Stimulated activated CD4-positive, alpha-beta T cell treated with anti-CD3 and anti-CD28 coated beads, Interleukin-2, amount 100 ng/mL, for 24 hours (primary cell): ENCODE measurements around the gene ME2.
"Not testable (repeated sequence)": the region's sequence is repeated elsewhere in the genome, so short reads cannot be mapped to it uniquely, and the experiment has no call there.

Experiments used
- DNase-seq, 2 donors: peaks; one replicate each; pipeline ENCODE4 v3.0.0-alpha.2; 2020

The ME2 gene

GRCh38 chr18:50862401-50862800, 16.5 kb upstream of the ME2 start:
- DNase-seq: no peak

DNA sequence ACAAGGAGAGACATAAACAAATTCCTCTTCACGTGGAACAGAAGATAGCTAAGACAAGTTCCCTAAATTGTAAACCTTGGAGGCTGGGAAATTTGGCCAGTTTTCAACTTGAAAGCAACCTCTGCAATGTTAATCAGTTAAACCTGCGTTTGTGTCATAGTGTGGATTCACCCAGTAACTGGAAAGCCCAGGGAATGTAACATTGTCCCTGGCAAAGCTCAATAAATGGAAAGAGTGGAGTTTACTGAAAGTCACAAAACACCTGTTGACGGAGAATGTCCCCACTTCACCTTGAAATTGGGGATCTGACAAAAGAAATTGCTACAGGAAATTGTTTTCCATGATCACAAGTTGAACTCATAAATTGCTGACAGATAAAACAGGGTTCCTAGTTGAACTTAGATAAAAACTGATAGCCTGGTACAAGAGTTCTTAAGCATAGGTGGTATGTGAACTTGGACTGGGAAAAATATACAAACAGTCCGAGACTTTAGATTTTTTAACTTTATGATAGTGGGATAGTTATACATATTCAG, 15.0 kb upstream of the ME2 start:
- DNase-seq: no peak

DNA sequence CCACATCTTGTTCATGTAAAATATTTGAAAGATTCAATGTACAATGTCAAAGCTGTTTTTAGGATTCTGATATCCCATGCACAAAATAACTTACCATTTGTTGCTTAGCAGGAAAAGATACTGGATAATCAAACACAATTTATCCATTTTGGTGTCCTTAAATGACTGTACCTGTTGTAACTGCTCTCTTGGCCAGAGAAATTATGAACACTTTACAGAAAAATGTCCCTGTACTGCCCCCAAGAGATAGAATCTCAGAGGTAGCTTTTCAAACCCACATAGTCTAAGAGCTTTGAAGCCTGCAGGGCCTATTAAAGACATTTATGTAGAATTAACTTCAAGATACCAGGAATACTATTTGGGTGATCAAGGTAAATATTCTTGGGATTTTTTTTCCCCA, 12.2 kb upstream of the ME2 start:
- DNase-seq: no peak

DNA sequence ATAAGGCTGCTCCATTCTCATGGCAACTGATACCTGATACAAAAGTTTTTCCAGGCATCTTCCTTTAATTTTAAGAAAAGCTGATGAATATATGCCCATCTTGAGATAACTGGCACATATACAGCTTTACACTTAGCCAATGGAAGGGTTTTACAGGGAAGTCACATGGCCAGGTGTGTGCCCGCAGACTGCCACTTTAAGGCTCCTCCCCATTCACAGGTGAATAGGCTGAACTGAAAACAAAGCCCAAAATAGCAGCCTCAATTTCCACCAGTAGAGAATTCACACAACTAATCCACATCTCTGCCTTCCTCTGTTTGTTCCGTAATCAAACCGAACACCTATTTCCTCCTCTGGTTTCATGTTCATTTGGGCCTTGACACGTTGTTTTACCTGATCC, 9.8 kb upstream of the ME2 start:
- no peak for DNase-seq

DNA sequence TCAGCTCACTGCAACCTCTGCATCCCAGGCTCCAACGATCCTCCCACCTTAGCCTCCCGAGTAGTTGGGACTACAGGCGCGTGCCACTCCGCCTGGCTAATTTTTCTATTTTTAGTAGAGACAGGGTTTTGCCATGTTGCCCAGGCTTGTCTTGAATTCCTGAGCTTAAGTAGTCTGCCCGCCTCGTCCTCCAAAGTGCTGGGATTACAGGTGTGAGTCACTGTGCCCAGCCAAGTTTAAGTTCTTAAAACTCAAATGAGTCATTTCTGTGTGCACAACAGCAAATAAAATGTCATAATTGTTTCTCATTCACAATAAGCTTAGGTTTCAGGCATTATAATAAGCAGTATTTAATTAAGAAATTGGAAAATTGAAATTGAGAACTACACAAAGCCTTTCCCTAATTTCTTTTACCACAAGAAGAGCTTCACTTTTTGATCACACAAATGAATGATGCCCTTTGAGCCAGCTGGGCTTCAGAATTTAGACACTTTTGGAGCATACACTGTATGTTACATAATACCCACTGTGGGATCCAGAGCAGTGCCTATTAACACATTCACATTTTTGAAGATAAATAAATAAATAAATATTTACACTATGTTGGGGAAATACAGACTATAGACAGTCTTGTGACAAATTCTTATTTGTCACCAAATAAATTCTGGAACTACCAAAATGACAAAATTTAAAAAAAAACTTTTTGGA, 8.6 kb upstream of the ME2 start:
- no peak for DNase-seq

- no peak for DNase-seq
These were observed 7.1 kb upstream of the ME2 start for GRCh38 chr18:50871846-50872245.

- no peak for DNase-seq
These were observed 2.9 kb upstream of the ME2 start for GRCh38 chr18:50875966-50876536.

- DNase-seq: no peak
These were observed 1.2 kb upstream of the ME2 start for GRCh38 chr18:50877545-50878265.

- DNase-seq: peak in 1 of 2 donors; percentile 42
These were observed 592 bp downstream of the ME2 start for GRCh38 chr18:50879302-50880118.

GRCh38 chr18:50880119-50880465, 1.2 kb downstream of the ME2 start:
- DNase-seq: no peak

DNA sequence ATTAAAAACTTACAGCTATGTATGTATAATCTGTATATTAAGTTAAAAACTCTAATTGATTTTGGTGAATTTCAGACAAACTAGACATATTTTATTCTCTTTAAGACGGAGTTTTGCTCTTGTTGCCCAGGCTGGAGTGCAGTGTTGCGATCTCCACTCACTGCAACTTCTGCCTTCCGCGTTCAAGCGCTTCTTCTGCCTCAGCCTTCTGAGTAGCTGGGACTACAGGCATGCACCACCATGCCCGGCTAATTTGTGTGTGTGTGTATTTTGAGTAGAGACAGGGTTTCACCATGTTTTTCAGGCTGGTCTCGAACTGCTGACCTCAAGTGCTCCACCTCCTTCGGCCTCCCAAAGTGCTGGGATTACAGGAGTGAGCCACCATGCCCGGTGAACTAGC, 2.0 kb downstream of the ME2 start:
- not testable (repeated sequence) for DNase-seq

DNA sequence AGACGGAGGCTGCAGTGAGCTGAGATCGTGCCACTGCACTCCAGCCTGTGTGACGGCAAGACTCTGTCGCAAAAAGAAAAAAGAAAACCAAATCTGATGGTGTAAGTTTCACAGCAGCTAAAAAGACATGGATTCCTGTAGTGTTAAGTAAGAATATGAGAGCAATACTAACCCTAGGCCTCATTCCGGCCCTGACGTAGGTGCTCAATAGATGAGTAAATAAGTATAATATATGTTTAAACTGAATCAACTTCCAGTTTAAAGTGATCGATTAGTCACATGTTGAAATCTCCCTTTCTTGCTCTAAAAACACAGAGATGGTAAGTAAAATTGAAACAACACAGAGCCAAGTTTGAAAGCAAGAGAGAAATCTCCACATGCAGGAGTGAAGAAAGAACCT, 8.0 kb downstream of the ME2 start:
- DNase-seq: no peak

DNA sequence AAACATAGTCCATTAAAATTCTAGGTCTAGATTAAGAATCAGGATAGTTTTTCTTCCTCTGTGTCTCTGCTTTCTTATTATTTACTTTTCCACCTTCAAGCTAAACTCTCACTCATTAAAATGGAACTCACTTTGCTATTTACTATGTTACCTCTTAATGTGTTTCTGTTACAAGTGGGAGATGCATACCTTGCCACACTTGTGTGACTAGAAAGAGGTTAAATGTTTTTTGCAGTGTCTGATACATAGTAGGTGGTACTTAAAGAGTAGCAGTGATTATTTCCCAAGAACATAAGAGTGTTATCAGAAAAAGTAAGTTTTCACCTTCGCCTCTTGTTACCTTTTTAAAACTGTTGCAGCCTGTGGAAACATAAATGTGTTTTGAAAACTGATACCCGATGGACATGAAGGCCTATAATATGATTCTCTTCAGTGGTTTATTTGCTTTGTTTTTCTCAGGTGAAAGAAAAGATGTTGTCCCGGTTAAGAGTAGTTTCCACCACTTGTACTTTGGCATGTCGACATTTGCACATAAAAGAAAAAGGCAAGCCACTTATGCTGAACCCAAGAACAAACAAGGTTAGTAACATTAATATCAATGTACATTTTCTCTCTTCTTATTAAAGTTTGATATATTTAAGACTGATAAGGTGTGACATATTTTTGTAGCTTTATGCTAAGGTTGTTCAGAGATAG, 16.6 kb downstream of the ME2 start:
- DNase-seq: no peak

GRCh38 chr18:50896093-50896492, 17.2 kb downstream of the ME2 start:
- no peak for DNase-seq

GRCh38 chr18:50898919-50899318, 20.0 kb downstream of the ME2 start:
- no peak for DNase-seq

GRCh38 chr18:50902797-50903196, 23.9 kb downstream of the ME2 start:
- DNase-seq: no peak

- DNase-seq: no peak
These were observed 27.9 kb downstream of the ME2 start for GRCh38 chr18:50906843-50907242.

DNA sequence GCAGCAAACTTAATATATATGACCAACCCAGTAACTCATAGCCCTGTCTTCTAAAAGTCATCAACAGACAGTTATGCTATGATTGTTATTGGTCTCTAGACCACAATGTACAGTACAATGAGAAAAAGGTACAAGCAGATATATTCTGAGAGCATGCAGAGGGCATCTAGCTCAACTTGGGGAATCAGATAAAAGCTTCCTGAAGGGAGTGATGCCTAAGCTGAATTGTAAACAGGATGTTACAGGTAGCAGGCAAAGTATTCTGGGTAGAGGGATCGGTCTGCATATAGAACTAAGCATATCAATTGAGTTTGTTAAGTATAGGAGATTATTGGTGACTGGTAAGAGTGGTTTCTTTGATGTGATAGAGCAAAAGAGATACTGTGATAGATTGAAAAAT, 30.3 kb downstream of the ME2 start:
- no peak for DNase-seq

DNA sequence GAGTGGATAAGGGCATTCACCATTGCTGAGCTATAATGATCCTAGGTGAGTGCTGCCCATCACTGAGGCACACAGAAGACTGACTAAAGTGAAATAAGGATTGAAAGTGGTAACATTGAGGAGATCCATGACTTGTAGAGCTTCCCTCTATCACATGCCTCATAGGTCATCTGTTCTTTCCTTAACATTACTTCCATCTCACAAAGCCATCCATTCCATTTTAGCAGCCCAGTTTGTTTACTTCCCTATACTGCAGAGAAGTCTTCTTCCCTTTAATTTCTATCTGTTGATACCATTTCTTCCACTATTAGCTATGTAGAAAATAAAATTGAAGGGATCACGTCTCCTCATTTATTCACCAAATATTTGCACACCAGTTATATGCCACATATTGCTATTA, 32.1 kb downstream of the ME2 start:
- no peak for DNase-seq

- no peak for DNase-seq
These were observed 38.1 kb downstream of the ME2 start for GRCh38 chr18:50917021-50917420.

DNA sequence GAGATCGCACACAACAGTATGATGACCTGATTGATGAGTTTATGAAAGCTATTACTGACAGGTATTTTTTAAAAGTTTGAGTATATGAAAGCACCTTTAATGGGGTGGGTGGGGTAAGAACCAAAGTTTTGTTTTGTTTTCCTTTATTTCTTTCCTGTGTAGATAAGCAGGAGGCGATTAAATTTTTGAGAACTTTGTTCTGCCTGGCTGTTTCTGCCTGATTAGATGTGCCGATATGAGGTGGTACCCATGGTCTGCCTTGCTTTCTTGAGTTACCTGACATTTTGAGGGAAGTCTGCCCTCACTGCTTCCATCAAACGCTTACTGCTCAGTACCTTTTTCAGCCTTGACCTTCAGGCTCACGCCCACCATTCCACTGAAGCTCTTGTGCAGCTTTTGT, 39.2 kb downstream of the ME2 start:
- no peak for DNase-seq

- no peak for DNase-seq
These were observed 45.5 kb downstream of the ME2 start for GRCh38 chr18:50924372-50924771.

DNA sequence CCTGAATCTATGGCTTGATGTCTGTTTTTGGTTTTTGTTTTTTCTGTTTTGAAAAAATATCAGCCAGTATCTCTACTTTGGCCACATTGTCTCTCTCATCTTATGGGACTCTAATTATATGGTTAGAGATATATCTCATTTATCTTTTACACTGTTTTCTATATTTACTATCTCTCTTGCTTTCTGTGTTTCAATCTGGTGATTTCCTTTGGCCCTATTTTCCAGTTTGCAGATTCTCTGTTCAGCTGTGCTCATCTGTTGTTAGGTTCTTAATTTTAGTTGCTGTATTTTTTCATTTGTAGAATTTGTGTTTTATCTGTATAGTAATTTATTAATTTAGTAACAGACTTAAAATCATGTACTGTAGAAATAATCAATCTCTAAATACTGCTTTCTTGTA, 47.6 kb downstream of the ME2 start:
- no peak for DNase-seq
